Naive B cell (primary cell): ENCODE data around the gene NPIPB8. TPM values are rescaled to one million over a fixed set of nuclear protein-coding genes. Genes with fewer than 3 reads are reported as not detected.
"Not testable (repeated sequence)": the region's sequence is repeated elsewhere in the genome, so short reads cannot be mapped to it uniquely, and the experiment has no call there.

Source experiments
- ATAC-seq, 2 donors: fragments of 150-1000 bp; cut with Tn5 transposase; 2 replicates each; pipeline ENCODE4 v1.10.0; 2021; ENCODE audit warnings: low read depth in 2 of 2, mild to moderate bottlenecking in 2 of 2, moderate library complexity in 2 of 2
- DNase-seq: peaks from one replicate; pipeline ENCODE4 v3.0.0; 2022
- H3K27ac Mint-ChIP-seq, 6 donors: one replicate each; pipeline ENCODE4 v1.8.0; 2020 to 2022; ENCODE audit warnings: mild to moderate bottlenecking in 6 of 6, mixed read lengths in 6 of 6, moderate library complexity in 5 of 6, inconsistent platforms in 2 of 6
- H3K27me3 Mint-ChIP-seq, 3 donors: one replicate each; pipeline ENCODE4 v1.8.0; 2021 to 2022; ENCODE audit warnings: mixed read lengths in 3 of 3, mild to moderate bottlenecking in 1 of 3
- H3K36me3 Mint-ChIP-seq, 2 donors: one replicate each; pipeline ENCODE4 v1.8.0; 2020 to 2022; ENCODE audit warnings: mixed read lengths in 2 of 2, inconsistent platforms in 1 of 2, mild to moderate bottlenecking in 1 of 2
- H3K4me1 Mint-ChIP-seq, 3 donors: one replicate each; pipeline ENCODE4 v1.8.0; 2020 to 2022; ENCODE audit warnings: mixed read lengths in 3 of 3, inconsistent platforms in 1 of 3, mild to moderate bottlenecking in 1 of 3, moderate library complexity in 1 of 3
- H3K4me3 Mint-ChIP-seq, 8 donors: one replicate each; pipeline ENCODE4 v1.8.0; 2020 to 2022; ENCODE audit warnings: mild to moderate bottlenecking in 8 of 8, mixed read lengths in 8 of 8, moderate library complexity in 8 of 8, inconsistent platforms in 2 of 8
- H3K9me3 Mint-ChIP-seq, 7 donors: one replicate each; pipeline ENCODE4 v1.8.0; 2020 to 2022; ENCODE audit warnings: mixed read lengths in 7 of 7, mild to moderate bottlenecking in 5 of 7, inconsistent platforms in 2 of 7, moderate library complexity in 1 of 7
- polyA plus RNA-seq, 6 donors: library from polyadenylated mRNA; unstranded; fragments of 300-500 nt; fragmentation: Illumina TruSeq; gene quantifications; one replicate each; pipeline ENCODE4 v1.2.3, GENCODE V29; 2021; ENCODE audit warnings: low read depth in 6 of 6

The NPIPB8 gene
- polyA plus RNA-seq, 6 donors from 2014 or later = not detected

- H3K4me3 Mint-ChIP-seq, ATAC-seq, H3K9me3 Mint-ChIP-seq, H3K4me1 Mint-ChIP-seq, H3K27ac Mint-ChIP-seq, DNase-seq, H3K27me3 Mint-ChIP-seq, H3K36me3 Mint-ChIP-seq: not testable (repeated sequence)
These were observed 63.5 kb downstream of the NPIPB8 start for GRCh38 chr16:28701384-28701783.

DNA sequence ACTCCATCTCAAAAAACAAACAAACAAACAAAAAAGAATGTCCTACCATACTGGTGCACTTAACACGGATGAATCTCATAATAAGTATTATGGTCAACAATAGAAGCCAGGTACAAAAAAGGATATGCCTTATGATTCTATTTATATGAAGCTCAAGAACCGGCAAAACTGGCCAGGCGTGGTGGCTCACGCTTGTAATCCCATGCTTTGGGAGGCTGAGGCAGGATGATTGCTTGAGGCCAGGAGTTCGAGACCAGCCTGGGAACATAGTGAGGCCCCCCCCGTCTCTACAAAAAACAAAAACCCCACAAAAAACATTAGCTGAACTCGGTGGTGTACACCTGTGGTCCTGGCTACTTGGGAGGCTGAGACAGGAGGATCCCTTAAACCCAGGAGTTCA, 66.4 kb downstream of the NPIPB8 start:
- not testable (repeated sequence) for H3K36me3 Mint-ChIP-seq, ATAC-seq, H3K27me3 Mint-ChIP-seq, DNase-seq, H3K27ac Mint-ChIP-seq, H3K4me1 Mint-ChIP-seq, H3K9me3 Mint-ChIP-seq, H3K4me3 Mint-ChIP-seq

Other genes with a start within 250 kb of the NPIPB8 start
- gene EIF3CL, start 234.2 kb upstream of the NPIPB8 start, polyA plus RNA-seq = 10 to 100 TPM in 4 of 6 donors, 1 to 10 TPM in 2; 7.4 to 30.6 (median 23.4) TPM
- under 1 TPM in 1 of 6 donors, not detected in 5; 0.24 TPM for gene NPIPB7, start 165.7 kb upstream of the NPIPB8 start, polyA plus RNA-seq
- gene CLN3, start 146.0 kb upstream of the NPIPB8 start, polyA plus RNA-seq = 10 to 100 TPM in 5 of 6 donors, 1 to 10 TPM in 1; 2.7 to 21.2 (median 17.6) TPM
- gene APOBR, start 143.4 kb upstream of the NPIPB8 start, polyA plus RNA-seq = under 1 TPM in 2 of 6 donors, not detected in 4; 0.08 to 0.13 TPM
- not detected for gene IL27, start 131.2 kb upstream of the NPIPB8 start, polyA plus RNA-seq
- not detected for gene NUPR1, start 99.1 kb upstream of the NPIPB8 start, polyA plus RNA-seq
- 10 to 100 TPM; 35.1 to 66.2 (median 50.2) TPM for gene SGF29, start 84.1 kb upstream of the NPIPB8 start, polyA plus RNA-seq
- gene SULT1A2, start 41.0 kb upstream of the NPIPB8 start, polyA plus RNA-seq = under 1 TPM in 1 of 6 donors, not detected in 5; 0.20 TPM
- gene SULT1A1, start 28.0 kb upstream of the NPIPB8 start, polyA plus RNA-seq = 1 to 10 TPM in 3 of 6 donors, under 1 TPM in 2, not detected in 1; 0.90 to 3.6 (median 1.2) TPM
- 100 to 1,000 TPM; 140 to 243 (median 203) TPM for gene EIF3C, start 73.4 kb downstream of the NPIPB8 start, polyA plus RNA-seq
- 1 to 10 TPM in 1 of 6 donors, under 1 TPM in 4, not detected in 1; 0.29 to 1.1 (median 0.64) TPM for gene NPIPB9, start 113.7 kb downstream of the NPIPB8 start, polyA plus RNA-seq
- 10 to 100 TPM in 5 of 6 donors, 1 to 10 TPM in 1; 3.6 to 38.2 (median 20.0) TPM for gene ATXN2L, start 184.9 kb downstream of the NPIPB8 start, polyA plus RNA-seq
- 100 to 1,000 TPM; 123 to 231 (median 129) TPM for gene TUFM, start 208.3 kb downstream of the NPIPB8 start, polyA plus RNA-seq
- 1 to 10 TPM in 5 of 6 donors, under 1 TPM in 1; 1.00 to 4.7 (median 2.7) TPM for gene SH2B1, start 225.8 kb downstream of the NPIPB8 start, polyA plus RNA-seq
- not detected for gene ATP2A1, start 240.4 kb downstream of the NPIPB8 start, polyA plus RNA-seq